GM10847 (cell line): ENCODE measurements around the gene PTOV1.

ENCODE experiments used
- POLR2A ChIP-seq: IDR thresholded peaks from 2 replicates; pipeline ENCODE4 v1.6.1; 2011; ENCODE audit not compliant: insufficient read length; ENCODE audit errors: extremely low read depth

Gene PTOV1

DNA sequence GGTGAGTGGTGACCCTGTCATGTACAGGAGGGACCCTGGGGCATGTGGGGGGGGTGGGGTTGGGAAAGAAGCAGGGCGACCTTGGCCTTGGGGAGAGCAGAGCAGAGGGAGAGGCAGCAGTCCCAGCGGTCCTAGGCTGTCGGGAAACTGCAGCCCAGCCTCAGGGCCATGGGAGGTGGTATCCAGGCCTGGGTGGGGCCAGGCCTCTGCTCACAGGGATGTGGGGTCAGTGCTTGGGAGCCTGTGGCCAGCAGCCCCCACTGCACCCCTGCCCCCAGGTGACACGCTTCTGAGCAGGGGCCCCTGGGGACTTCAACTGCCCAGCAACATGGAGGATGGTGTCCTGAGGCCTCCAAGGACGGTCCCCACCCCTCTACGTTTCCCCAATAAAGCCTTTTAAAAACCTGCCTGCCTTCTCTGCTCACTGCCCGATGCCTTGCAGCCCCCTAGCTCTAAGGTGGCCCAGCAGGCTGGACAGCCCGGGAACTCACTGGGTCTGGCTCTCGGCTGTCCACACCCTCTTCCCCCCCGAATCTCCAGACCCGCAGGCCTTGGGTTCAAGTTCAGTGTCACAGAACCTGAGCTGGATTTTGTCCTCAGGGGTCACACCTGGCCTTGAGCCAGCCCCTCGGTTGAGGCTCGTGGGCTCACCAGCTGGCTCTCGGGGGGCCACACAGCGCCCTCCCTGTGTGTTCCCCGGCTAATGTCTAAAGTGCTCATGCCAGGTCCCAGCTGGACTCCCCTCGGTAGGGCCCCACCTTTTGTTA, 9.6 kb downstream of the PTOV1 start:
- TF ChIP-seq POLR2A, result no peak

GRCh38 chr19:49861107-49861506, 10.1 kb downstream of the PTOV1 start:
- TF ChIP-seq POLR2A, result no peak

GRCh38 chr19:49861541-49862378, 10.8 kb downstream of the PTOV1 start:
- TF ChIP-seq POLR2A, result no peak

- no peak for TF ChIP-seq POLR2A
These were observed 11.7 kb downstream of the PTOV1 start for GRCh38 chr19:49862391-49863253.

- TF ChIP-seq POLR2A, result no peak
These were observed 12.4 kb downstream of the PTOV1 start for GRCh38 chr19:49863254-49863934.

DNA sequence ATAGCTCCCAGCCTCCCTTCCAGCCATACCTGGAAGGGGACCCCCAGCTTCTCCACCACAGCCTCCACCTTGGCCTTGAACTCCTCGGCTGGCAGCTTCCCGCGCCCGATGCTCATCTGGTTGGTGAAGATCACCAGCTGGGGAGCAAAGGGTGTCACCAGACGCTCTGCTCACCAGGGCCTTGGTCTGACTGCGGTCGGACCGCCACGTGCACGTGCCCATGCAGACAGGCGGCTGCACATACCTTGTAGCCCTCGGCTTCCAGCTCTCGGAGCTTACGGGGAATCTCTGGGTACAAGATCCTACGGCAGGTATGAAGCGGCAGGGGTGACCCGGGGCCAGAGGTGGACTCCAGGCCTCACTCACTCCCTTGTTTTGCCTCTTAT, 13.0 kb downstream of the PTOV1 start:
- no peak for TF ChIP-seq POLR2A

GRCh38 chr19:49864890-49865289, 13.9 kb downstream of the PTOV1 start:
- TF ChIP-seq POLR2A, result no peak

DNA sequence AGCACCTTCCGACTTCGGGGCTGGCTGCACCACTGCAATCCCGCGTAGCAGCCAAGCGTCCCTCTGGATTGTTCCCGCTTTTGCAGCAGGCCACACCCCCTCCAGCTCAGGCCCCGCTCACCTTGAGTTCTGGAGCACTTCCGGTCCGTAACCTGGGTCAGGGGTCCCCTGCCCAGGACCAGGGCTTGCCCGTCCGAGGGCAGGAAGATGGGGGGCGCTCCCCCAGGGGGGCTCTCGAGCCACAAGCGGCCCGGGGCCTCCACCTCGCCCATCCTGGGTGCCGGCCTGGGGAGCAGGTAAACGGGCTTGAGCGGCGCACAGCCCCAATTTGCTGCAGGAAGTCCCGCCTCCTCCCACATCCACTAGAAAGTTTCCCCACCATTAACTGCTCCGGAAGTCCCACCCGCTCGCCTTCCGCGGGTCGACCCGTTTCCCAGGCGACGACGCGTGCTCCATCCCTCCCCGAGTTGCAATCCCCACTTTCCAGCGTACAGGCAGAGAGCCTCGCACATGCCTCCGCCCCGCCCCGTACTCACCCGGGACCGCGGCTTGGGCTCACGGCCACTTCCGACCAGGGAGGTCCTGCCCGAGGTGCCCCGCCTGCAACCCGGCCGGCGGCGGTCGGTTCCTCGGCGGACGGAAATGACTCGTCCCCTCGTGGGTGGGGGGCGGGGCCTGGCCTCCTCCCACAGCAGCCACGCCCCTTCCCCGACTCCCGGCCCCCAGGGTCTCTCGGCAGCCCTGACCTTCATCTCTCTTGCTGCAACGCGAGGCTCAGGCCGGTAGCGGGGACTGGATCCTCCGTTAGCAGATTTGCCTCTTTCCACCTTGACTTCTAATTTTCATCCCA, 16.2 kb downstream of the PTOV1 start, which contains the start of gene PNKP:
Gene PNKP (minus strand): TSS at position 644 of the 850 bp plus-strand sequence. CDS start 372 bp downstream, at position 272.
- TF ChIP-seq POLR2A, result peak; percentile 88

DNA sequence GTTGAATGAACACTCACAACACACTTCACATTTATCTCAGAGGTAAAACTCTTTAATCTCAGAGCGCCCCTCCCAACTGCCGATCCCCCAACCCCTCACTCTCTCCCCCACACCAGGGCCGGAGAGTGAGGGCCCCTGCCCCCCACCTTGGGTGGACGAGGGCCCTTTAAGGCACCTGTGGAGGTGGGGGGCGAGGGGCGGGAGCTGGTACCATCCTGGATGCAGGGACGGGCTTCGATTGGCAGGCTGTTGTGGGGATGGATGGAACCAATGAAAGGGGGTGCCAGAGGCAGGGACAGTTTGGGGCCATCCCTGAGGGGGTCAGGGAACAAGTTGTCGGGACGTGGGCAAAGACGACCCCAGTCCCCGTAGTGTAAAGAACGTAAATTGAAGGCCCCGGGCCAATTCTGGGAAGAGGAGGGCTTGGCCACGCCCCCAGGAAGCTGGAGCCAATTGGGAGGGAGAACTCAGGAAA, 18.1 kb downstream of the PTOV1 start:
- no peak for TF ChIP-seq POLR2A

GRCh38 chr19:49869484-49870308, 18.7 kb downstream of the PTOV1 start:
- peak; percentile 56 for TF ChIP-seq POLR2A

DNA sequence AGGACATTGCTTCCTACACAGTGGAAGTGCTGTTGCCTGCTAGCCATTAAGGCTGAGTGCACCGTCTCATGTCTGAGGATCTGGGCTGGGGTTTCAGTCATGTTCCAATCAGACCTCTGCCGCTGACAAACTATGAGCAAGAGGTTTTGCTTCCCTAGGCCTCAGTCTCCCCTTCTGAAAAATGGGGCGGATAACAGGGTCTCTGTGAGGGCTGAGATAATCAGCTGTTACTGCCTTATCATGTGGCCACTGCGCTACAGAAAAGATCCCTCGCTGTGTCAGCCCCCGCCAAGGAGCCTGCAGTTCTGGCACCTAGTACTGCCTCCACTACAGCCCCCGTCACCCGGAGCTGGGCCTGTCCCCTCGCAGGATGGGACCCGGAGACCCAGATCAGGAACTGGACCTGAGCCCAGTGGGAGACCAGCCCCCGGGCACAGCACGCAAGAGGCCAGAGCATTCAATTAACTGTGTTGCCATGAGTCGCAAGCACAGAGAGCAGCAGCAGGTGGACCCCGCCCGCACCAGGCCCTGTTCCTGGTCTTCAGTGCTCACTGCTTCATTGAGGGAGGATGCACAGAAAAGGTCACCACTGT, 19.4 kb downstream of the PTOV1 start:
- TF ChIP-seq POLR2A, result no peak

DNA sequence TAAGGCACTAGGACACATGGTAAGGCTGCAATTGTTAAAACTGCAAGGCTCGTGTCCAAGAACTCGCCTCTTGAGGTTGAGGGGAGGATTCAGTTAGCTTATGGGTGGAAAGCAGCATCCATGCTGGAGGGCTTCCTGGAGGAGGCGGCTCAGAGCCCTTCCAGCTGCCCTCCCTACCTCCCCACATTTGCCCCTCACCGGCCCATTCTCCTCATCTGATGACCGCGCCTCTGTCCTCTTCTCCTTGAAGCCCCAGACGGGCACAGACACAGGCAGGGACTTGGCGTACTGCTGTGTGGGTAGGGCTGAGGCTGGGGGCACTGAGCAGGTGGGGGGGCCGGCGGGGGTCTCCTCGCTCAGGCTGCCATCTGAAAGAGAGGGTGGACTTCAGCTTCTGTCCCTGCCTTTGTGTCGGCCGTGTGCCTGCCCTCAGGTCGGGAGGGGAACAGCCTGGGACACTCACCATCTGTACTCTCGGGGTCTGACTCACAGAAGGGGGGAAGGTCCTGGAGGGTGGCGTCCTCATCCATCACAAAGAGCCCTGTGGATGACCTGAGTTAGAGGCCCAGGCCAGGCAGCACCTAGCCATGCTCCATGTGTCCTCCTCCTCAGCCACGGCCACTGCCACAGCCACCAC, 20.5 kb downstream of the PTOV1 start:
- TF ChIP-seq POLR2A, result no peak
